HEK293 (cell line): ENCODE data around the gene PTPRN2.

Source experiments
- TF ChIP-seq, protein P1 (sequence below): fragments of 450-650 bp; IDR thresholded peaks from 2 replicates; pipeline ENCODE4 v1.5.1; 2018; ENCODE audit warnings: missing biosample characterization, missing genetic modification characterization
- TF ChIP-seq, protein P2 (sequence below): fragments of 450-650 bp; formaldehyde crosslinking; IDR thresholded peaks from 2 replicates; pipeline ENCODE4 v1.5.1; 2016; ENCODE audit warnings: missing biosample characterization, missing genetic modification characterization

GRCh38 chr7:158084555-158084954, 503.1 kb downstream of the PTPRN2 start:
- TF ChIP-seq, protein P1, sequence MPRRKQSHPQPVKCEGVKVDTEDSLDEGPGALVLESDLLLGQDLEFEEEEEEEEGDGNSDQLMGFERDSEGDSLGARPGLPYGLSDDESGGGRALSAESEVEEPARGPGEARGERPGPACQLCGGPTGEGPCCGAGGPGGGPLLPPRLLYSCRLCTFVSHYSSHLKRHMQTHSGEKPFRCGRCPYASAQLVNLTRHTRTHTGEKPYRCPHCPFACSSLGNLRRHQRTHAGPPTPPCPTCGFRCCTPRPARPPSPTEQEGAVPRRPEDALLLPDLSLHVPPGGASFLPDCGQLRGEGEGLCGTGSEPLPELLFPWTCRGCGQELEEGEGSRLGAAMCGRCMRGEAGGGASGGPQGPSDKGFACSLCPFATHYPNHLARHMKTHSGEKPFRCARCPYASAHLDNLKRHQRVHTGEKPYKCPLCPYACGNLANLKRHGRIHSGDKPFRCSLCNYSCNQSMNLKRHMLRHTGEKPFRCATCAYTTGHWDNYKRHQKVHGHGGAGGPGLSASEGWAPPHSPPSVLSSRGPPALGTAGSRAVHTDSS (tag by site-specific recombination), result no peak
- TF ChIP-seq, protein P2, sequence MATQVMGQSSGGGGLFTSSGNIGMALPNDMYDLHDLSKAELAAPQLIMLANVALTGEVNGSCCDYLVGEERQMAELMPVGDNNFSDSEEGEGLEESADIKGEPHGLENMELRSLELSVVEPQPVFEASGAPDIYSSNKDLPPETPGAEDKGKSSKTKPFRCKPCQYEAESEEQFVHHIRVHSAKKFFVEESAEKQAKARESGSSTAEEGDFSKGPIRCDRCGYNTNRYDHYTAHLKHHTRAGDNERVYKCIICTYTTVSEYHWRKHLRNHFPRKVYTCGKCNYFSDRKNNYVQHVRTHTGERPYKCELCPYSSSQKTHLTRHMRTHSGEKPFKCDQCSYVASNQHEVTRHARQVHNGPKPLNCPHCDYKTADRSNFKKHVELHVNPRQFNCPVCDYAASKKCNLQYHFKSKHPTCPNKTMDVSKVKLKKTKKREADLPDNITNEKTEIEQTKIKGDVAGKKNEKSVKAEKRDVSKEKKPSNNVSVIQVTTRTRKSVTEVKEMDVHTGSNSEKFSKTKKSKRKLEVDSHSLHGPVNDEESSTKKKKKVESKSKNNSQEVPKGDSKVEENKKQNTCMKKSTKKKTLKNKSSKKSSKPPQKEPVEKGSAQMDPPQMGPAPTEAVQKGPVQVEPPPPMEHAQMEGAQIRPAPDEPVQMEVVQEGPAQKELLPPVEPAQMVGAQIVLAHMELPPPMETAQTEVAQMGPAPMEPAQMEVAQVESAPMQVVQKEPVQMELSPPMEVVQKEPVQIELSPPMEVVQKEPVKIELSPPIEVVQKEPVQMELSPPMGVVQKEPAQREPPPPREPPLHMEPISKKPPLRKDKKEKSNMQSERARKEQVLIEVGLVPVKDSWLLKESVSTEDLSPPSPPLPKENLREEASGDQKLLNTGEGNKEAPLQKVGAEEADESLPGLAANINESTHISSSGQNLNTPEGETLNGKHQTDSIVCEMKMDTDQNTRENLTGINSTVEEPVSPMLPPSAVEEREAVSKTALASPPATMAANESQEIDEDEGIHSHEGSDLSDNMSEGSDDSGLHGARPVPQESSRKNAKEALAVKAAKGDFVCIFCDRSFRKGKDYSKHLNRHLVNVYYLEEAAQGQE (tag by site-specific recombination), result no peak
